ENCODE data around the gene SHOC2. TPM values are rescaled to one million over a fixed set of nuclear protein-coding genes. Genes with fewer than 3 reads are reported as not detected.

The SHOC2 gene
- total and polyA plus RNA-seq, 9 of the 15 experiments (the other 6 are each of a cell fraction or from before 2014, with no cell fraction given), result 9.2 to 17.5 (median 14.9) TPM

DNA sequence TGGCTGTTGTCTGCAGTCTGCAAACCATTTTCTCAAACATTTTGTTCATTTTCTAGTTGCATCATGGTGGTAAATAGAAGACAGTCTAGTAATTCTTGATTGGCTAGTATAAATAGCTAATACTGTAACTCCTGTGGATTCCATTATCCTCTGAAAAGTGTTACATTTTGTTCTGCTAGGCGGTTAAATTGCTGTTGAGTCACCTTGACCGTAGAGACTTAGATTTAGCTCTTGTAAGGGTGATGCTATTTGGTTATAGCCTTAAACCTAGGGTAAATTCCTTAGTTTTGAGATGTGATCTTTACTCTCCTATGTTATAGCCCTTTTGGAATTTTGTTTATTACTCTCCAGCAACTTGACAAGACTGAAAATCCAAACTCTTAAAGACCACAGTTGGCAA, 58.8 kb downstream of the SHOC2 start:
- Histone ChIP-seq H3K79me2 (ENCODE audit: control insufficient read depth, insufficient read depth, low read length) (peaks cover 30% of the 10 kb centered on the region), H3K9me1 (ENCODE audit: control insufficient read depth, insufficient read depth, low read length) (no peaks in the 10 kb centered on the region), H4K20me1 (replicated peaks; ENCODE audit: control insufficient read depth, insufficient read depth, low read length) (no peaks in the 10 kb centered on the region), H3K9ac (ENCODE audit: insufficient read depth in 1 of 2, low read depth in 2 of 2, low read length in 2 of 2) (no peak overlapping the region), H3K4me2 (ENCODE audit: insufficient read depth, low read length) (no peak overlapping the region), H3K27me3 (ENCODE audit: control insufficient read depth in 2 of 2, insufficient read depth in 2 of 2, low read length in 2 of 2) (no peaks in the 10 kb centered on the region), H3K4me3 (no peak overlapping the region), H3K36me3 (ENCODE audit: control insufficient read depth, insufficient read depth, low read length) (no peaks in the 10 kb centered on the region), H3K9me3 (replicated peaks; ENCODE audit: control insufficient read depth, insufficient read depth, low read depth, low read length) (no peaks in the 10 kb centered on the region), H3K4me1 (replicated peaks in 1 of 2; ENCODE audit: control insufficient read depth in 2 of 2, insufficient read depth in 2 of 2, low read length in 2 of 2) (no peaks in the 10 kb centered on the region; a peak in 1 of 5 replicates), H3K27ac (ENCODE audit: extremely low read depth, low read depth, low read length) (no peak overlapping the region), H2AFZ (ENCODE audit: low read depth, low read length) (no peak overlapping the region)
- DNase-seq (ENCODE audit: extremely low read depth in 1 of 4, low spot score in 3 of 4), result no peak
- no peak for FAIRE-seq
- BruUV-seq (replicated peaks), result no TSS peak
- in situ Hi-C loops (cut with MboI) (no loop called here), intact Hi-C loops (cut with micrococcal nuclease) (no loop called here)
- TF ChIP-seq MIER1 (IDR thresholded peaks at IDR 0.05; ENCODE audit: low read depth) (no peak), THRAP3 (IDR thresholded peaks at IDR 0.05; ENCODE audit: borderline replicate concordance) (no peak)
- ChIA-PET POLR2A (interaction anchor here (1.8 kb wide), 1 partner anchor 59 kb away, joined by 4 read pairs; the partner anchor contains the start of genes BBIP1 and SHOC2), CTCF (ENCODE audit: low intra/inter-chr PET ratio) (no interaction called here)
- ATAC-seq, result no peak
- WGBS (ENCODE audit: insufficient coverage, low coverage, missing lambda C conversion rate), result 84% methylated on average over 2 of the region's 2 CpGs

DNA sequence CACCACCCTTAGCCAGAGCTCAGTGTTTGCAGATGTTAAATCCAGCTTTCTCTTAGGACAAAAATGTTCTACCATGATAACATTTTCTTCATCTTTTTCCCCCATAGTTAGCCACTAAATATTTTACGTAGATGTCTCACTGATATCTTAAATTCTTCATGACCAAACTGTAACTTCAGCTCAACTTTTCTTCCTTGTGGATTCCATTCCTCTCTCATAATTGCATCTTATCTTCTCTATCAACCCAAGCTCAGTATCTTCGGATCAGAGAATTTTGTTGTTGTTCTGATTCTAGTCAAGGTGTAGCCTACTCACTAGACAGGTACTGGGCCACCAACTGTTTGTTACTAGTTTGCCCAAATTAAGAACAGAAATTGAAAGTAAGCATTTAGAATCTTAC, 60.2 kb downstream of the SHOC2 start:
- no peaks in the 10 kb centered on the region for H3K27me3 ChIP-seq (ENCODE audit: control insufficient read depth in 2 of 2, insufficient read depth in 2 of 2, low read length in 2 of 2)
- intact Hi-C loops (cut with micrococcal nuclease) (no loop called here), in situ Hi-C loops (cut with MboI) (no loop called here)
- no peaks in the 10 kb centered on the region; a peak in 1 of 5 replicates for H3K4me1 ChIP-seq (replicated peaks in 1 of 2; ENCODE audit: control insufficient read depth in 2 of 2, insufficient read depth in 2 of 2, low read length in 2 of 2)
- BruUV-seq (replicated peaks), result no TSS peak
- FAIRE-seq (no peak), DNase-seq (ENCODE audit: extremely low read depth in 1 of 4, low spot score in 3 of 4) (no peak), ATAC-seq (no peak)
- no peaks in the 10 kb centered on the region for H3K9me1 ChIP-seq (ENCODE audit: control insufficient read depth, insufficient read depth, low read length)
- H3K4me3 ChIP-seq, result no peak overlapping the region
- ChIA-PET POLR2A (no interaction called here), CTCF (ENCODE audit: low intra/inter-chr PET ratio) (interaction anchor here (0.6 kb wide), 1 partner anchor 29 kb away, joined by 3 read pairs; no protein-coding TSS in a partner anchor)
- no peak overlapping the region for H2AFZ ChIP-seq (ENCODE audit: low read depth, low read length)
- 66% methylated on average over 2 of the region's 2 CpGs for WGBS (ENCODE audit: insufficient coverage, low coverage, missing lambda C conversion rate)
- no peaks in the 10 kb centered on the region for H3K36me3 ChIP-seq (ENCODE audit: control insufficient read depth, insufficient read depth, low read length)
- no peaks in the 10 kb centered on the region for H4K20me1 ChIP-seq (replicated peaks; ENCODE audit: control insufficient read depth, insufficient read depth, low read length)
- H3K9ac ChIP-seq (ENCODE audit: insufficient read depth in 1 of 2, low read depth in 2 of 2, low read length in 2 of 2), result no peak overlapping the region
- peaks cover 35% of the 10 kb centered on the region for H3K79me2 ChIP-seq (ENCODE audit: control insufficient read depth, insufficient read depth, low read length)
- no peaks in the 10 kb centered on the region for H3K9me3 ChIP-seq (replicated peaks; ENCODE audit: control insufficient read depth, insufficient read depth, low read depth, low read length)
- no peak overlapping the region for H3K27ac ChIP-seq (ENCODE audit: extremely low read depth, low read depth, low read length)
- no peak for TF ChIP-seq EP300 (IDR thresholded peaks at IDR 0.05; ENCODE audit: low read length)
- TF ChIP-seq, protein P1, sequence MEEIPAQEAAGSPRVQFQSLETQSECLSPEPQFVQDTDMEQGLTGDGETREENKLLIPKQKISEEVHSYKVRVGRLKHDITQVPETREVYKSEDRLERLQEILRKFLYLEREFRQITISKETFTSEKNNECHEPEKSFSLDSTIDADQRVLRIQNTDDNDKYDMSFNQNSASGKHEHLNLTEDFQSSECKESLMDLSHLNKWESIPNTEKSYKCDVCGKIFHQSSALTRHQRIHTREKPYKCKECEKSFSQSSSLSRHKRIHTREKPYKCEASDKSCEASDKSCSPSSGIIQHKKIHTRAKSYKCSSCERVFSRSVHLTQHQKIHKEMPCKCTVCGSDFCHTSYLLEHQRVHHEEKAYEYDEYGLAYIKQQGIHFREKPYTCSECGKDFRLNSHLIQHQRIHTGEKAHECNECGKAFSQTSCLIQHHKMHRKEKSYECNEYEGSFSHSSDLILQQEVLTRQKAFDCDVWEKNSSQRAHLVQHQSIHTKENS (CRISPR knock-in tag; IDR thresholded peaks at IDR 0.05), result no peak
- no peak for TF ChIP-seq CREB1 (IDR thresholded peaks at IDR 0.05)
- TF ChIP-seq CREB1 (CRISPR knock-in tag; IDR thresholded peaks at IDR 0.05), result no peak
- TF ChIP-seq BMI1 (IDR thresholded peaks at IDR 0.05; ENCODE audit: low read length), result no peak
- TF ChIP-seq RAD51 (IDR thresholded peaks at IDR 0.05; ENCODE audit: borderline replicate concordance, low read depth), result no peak
- TF ChIP-seq SREBF1 (IDR thresholded peaks at IDR 0.05; ENCODE audit: borderline replicate concordance, low read depth, low read length), result no peak
- no peak for TF ChIP-seq CXXC5 (CRISPR knock-in tag; IDR thresholded peaks at IDR 0.05)
- no peak overlapping the region for H3K4me2 ChIP-seq (ENCODE audit: insufficient read depth, low read length)

Data from K562 (cell line).